Keratinocyte (primary cell): ENCODE results near the gene SMYD3.

Experiments
- EZH2 ChIP-seq: IDR thresholded peaks from one replicate; pipeline ENCODE4 v1.6.1; 2012; ENCODE audit warnings: inconsistent platforms, mild to moderate bottlenecking, low read length, moderate library complexity
- TF ChIP-seq, protein P1 (sequence below), 3 experiments: IDR thresholded peaks in 1 of 3; conservative IDR thresholded peaks in 1 of 3; optimal IDR thresholded peaks in 1 of 3; 2 replicates in 2 of 3; 3 replicates in 1 of 3; pipeline versions ENCODE3 to v1.5.1; 2011; ENCODE audit warnings: low read length in 3 of 3, mild to moderate bottlenecking in 3 of 3, moderate library complexity in 2 of 3, control low read depth in 1 of 3, inconsistent platforms in 1 of 3; ENCODE audit not compliant: insufficient read depth in 2 of 3; ENCODE audit errors: extremely low read depth in 1 of 3

DNA sequence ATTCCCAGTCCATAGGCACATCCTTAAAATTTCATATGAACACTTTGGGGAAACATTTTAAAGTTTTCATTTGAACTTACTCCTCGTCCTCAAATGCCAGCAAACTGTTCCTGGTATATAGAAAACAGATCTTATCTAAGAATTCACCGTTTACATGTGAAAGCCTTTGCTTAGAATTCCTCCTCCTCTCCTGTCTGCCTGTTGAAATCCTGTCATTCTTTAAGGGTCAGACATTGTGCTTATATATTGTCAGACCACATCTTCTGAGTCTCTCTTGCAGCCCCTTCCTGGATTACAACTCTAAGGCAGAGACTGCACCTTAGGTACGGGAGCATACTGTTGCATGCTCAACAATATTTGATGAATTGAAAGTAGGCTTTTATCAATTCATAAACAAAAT is 239.7 kb downstream of the SMYD3 start:
- TF ChIP-seq, protein P1, sequence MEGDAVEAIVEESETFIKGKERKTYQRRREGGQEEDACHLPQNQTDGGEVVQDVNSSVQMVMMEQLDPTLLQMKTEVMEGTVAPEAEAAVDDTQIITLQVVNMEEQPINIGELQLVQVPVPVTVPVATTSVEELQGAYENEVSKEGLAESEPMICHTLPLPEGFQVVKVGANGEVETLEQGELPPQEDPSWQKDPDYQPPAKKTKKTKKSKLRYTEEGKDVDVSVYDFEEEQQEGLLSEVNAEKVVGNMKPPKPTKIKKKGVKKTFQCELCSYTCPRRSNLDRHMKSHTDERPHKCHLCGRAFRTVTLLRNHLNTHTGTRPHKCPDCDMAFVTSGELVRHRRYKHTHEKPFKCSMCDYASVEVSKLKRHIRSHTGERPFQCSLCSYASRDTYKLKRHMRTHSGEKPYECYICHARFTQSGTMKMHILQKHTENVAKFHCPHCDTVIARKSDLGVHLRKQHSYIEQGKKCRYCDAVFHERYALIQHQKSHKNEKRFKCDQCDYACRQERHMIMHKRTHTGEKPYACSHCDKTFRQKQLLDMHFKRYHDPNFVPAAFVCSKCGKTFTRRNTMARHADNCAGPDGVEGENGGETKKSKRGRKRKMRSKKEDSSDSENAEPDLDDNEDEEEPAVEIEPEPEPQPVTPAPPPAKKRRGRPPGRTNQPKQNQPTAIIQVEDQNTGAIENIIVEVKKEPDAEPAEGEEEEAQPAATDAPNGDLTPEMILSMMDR (optimal IDR thresholded peaks at IDR 0.05 in 1 of 3, IDR thresholded peaks at IDR 0.05 in 1 of 3, conservative IDR thresholded peaks at IDR 0.05 in 1 of 3; ENCODE audit: extremely low read depth in 1 of 3, insufficient read depth in 2 of 3, low read length in 3 of 3) = no peak
- TF ChIP-seq EZH2 = no peak
